ENCODE measurements around the gene FAM118B. TPM values are rescaled to one million over a fixed set of nuclear protein-coding genes. Genes with fewer than 3 reads are reported as not detected.

The FAM118B gene
- total RNA-seq, 1 donor from 2014 or later = 28.3 TPM

DNA sequence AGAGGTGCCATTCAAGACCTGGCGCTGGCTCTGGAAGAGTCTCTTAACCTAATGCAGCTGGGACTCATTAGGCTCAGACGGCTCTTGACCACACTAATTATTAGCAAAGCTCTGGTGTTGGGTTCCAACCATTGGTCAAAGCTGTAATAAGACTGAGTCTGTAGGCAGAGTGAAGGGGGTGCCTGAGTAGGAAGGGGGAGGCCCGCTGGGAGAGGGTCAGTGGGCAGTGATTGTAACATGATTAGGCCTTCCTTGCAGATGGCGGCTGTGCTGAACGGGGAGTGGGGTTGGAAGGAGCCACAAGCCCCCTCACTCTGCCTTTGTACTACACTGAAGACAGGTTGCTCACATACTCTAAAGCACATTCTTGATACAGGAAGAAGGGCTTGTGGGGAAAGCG, 51.9 kb downstream of the FAM118B start:
- TF ChIP-seq EZH2 (IDR thresholded peaks at IDR 0.05; ENCODE audit: insufficient read depth, low read length) = no peak
- TF ChIP-seq, protein P1, sequence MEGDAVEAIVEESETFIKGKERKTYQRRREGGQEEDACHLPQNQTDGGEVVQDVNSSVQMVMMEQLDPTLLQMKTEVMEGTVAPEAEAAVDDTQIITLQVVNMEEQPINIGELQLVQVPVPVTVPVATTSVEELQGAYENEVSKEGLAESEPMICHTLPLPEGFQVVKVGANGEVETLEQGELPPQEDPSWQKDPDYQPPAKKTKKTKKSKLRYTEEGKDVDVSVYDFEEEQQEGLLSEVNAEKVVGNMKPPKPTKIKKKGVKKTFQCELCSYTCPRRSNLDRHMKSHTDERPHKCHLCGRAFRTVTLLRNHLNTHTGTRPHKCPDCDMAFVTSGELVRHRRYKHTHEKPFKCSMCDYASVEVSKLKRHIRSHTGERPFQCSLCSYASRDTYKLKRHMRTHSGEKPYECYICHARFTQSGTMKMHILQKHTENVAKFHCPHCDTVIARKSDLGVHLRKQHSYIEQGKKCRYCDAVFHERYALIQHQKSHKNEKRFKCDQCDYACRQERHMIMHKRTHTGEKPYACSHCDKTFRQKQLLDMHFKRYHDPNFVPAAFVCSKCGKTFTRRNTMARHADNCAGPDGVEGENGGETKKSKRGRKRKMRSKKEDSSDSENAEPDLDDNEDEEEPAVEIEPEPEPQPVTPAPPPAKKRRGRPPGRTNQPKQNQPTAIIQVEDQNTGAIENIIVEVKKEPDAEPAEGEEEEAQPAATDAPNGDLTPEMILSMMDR (IDR thresholded peaks at IDR 0.05; ENCODE audit: insufficient read depth, low read depth, low read length) = no peak
- H3K4me2 ChIP-seq (ENCODE audit: low read length) = no peak overlapping the region
- no peak overlapping the region for H3K27ac Mint-ChIP-seq (ENCODE audit: unreplicated experiment)
- H3K9ac ChIP-seq (ENCODE audit: low read length) = no peak overlapping the region
- H3K79me2 ChIP-seq (ENCODE audit: insufficient read depth, low read length) = peaks cover 28% of the 10 kb centered on the region
- no peak overlapping the region for H3K4me3 Mint-ChIP-seq (ENCODE audit: unreplicated experiment)
- H3K4me3 ChIP-seq (ENCODE audit: insufficient read depth, low read depth, low read length) = no peak overlapping the region
- peaks cover 64% of the 10 kb centered on the region for H4K20me1 ChIP-seq (ENCODE audit: insufficient read depth, low read length)
- H3K36me3 Mint-ChIP-seq (ENCODE audit: low read depth, unreplicated experiment) = peaks cover 20% of the 10 kb centered on the region
- H3K4me1 ChIP-seq (ENCODE audit: insufficient read depth, low read length) = peaks cover 10% of the 10 kb centered on the region
- no peak overlapping the region for H2AFZ ChIP-seq (ENCODE audit: low read depth, low read length)
- no peaks in the 10 kb centered on the region for H3K27me3 ChIP-seq (ENCODE audit: insufficient read depth, low read length)
- peaks cover 14% of the 10 kb centered on the region for H3K4me1 Mint-ChIP-seq (ENCODE audit: low read depth, unreplicated experiment)
- no peak for FAIRE-seq
- H3K9me3 ChIP-seq (ENCODE audit: insufficient read depth, low read depth, low read length) = no peaks in the 10 kb centered on the region
- no peak overlapping the region for H3K27ac ChIP-seq (ENCODE audit: low read depth, low read length)
- H3K9me3 Mint-ChIP-seq (ENCODE audit: unreplicated experiment) = no peaks in the 10 kb centered on the region
- no peaks in the 10 kb centered on the region for H3K27me3 Mint-ChIP-seq (ENCODE audit: low read depth, unreplicated experiment)
- DNase-seq (ENCODE audit: low read depth) = no peak
- H3K36me3 ChIP-seq (ENCODE audit: insufficient read depth, low read length) = peaks cover 61% of the 10 kb centered on the region

DNA sequence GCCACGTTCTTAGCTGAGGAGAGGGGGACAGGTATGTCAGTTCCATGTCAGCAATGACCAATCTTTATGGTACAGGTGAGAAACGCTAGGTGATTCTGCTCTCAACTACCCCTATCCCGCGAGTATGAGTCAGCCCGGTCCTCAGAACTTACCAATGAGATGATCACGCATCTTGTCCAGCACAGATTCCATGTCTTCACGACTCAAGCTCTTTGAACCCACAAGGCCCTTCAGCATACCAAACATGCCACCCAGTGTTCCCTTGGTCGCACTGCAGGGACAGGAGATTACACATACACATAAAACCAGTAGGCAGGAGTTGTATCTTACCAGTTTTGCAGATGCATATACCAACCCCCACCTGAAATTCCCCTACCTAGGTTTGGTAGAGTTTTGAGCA, 54.2 kb downstream of the FAM118B start:
- H3K27me3 Mint-ChIP-seq (ENCODE audit: low read depth, unreplicated experiment) = no peaks in the 10 kb centered on the region
- DNase-seq (ENCODE audit: low read depth) (no peak), FAIRE-seq (no peak)
- peaks cover 18% of the 10 kb centered on the region for H3K36me3 Mint-ChIP-seq (ENCODE audit: low read depth, unreplicated experiment)
- peaks cover 46% of the 10 kb centered on the region for H3K79me2 ChIP-seq (ENCODE audit: insufficient read depth, low read length)
- TF ChIP-seq, protein P1 (IDR thresholded peaks at IDR 0.05; ENCODE audit: insufficient read depth, low read depth, low read length) = no peak
- no peak for TF ChIP-seq EZH2 (IDR thresholded peaks at IDR 0.05; ENCODE audit: insufficient read depth, low read length)
- no peak overlapping the region for H3K27ac ChIP-seq (ENCODE audit: low read depth, low read length)
- peaks cover 19% of the 10 kb centered on the region for H3K4me1 ChIP-seq (ENCODE audit: insufficient read depth, low read length)
- H3K27ac Mint-ChIP-seq (ENCODE audit: unreplicated experiment) = peak overlapping the region; percentile 30
- H4K20me1 ChIP-seq (ENCODE audit: insufficient read depth, low read length) = peaks cover 57% of the 10 kb centered on the region
- no peak overlapping the region for H3K4me2 ChIP-seq (ENCODE audit: low read length)
- no peak overlapping the region for H2AFZ ChIP-seq (ENCODE audit: low read depth, low read length)
- H3K4me3 ChIP-seq (ENCODE audit: insufficient read depth, low read depth, low read length) = no peak overlapping the region
- H3K27me3 ChIP-seq (ENCODE audit: insufficient read depth, low read length) = no peaks in the 10 kb centered on the region
- H3K9ac ChIP-seq (ENCODE audit: low read length) = no peak overlapping the region
- no peaks in the 10 kb centered on the region for H3K9me3 ChIP-seq (ENCODE audit: insufficient read depth, low read depth, low read length)
- no peaks in the 10 kb centered on the region for H3K9me3 Mint-ChIP-seq (ENCODE audit: unreplicated experiment)
- H3K4me3 Mint-ChIP-seq (ENCODE audit: unreplicated experiment) = peak overlapping the region; percentile 58
- peaks cover 25% of the 10 kb centered on the region for H3K4me1 Mint-ChIP-seq (ENCODE audit: low read depth, unreplicated experiment)
- H3K36me3 ChIP-seq (ENCODE audit: insufficient read depth, low read length) = peaks cover 61% of the 10 kb centered on the region

DNA sequence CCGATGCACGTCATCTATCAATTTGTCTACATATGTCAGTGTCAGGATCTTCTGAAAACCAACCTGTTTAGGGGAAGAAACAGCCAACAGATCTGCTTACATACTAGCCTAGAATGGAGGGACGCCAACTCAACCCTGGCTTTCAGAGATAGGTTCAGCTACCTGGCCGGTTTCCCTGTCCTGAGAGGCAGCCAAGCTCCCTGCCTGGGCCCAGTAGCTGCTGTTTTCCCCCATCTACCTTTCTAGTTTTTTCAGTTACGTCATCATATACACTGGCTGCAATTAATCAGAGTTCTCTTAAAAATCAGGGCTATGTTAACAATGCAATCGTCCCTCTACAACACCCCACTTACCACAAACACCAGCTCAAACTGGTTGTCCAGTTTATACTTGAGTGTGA, 56.1 kb downstream of the FAM118B start:
- peaks cover 47% of the 10 kb centered on the region for H4K20me1 ChIP-seq (ENCODE audit: insufficient read depth, low read length)
- H3K36me3 Mint-ChIP-seq (ENCODE audit: low read depth, unreplicated experiment) = peaks cover 18% of the 10 kb centered on the region
- no peaks in the 10 kb centered on the region for H3K27me3 Mint-ChIP-seq (ENCODE audit: low read depth, unreplicated experiment)
- H3K9me3 ChIP-seq (ENCODE audit: insufficient read depth, low read depth, low read length) = no peaks in the 10 kb centered on the region
- no peak for FAIRE-seq
- H3K4me1 Mint-ChIP-seq (ENCODE audit: low read depth, unreplicated experiment) = peaks cover 25% of the 10 kb centered on the region
- no peak overlapping the region for H2AFZ ChIP-seq (ENCODE audit: low read depth, low read length)
- H3K36me3 ChIP-seq (ENCODE audit: insufficient read depth, low read length) = peaks cover 49% of the 10 kb centered on the region
- peak overlapping the region; percentile 98 for H3K9ac ChIP-seq (ENCODE audit: low read length)
- H3K9me3 Mint-ChIP-seq (ENCODE audit: unreplicated experiment) = no peaks in the 10 kb centered on the region
- no peak for DNase-seq (ENCODE audit: low read depth)
- peaks cover 19% of the 10 kb centered on the region for H3K4me1 ChIP-seq (ENCODE audit: insufficient read depth, low read length)
- H3K4me3 Mint-ChIP-seq (ENCODE audit: unreplicated experiment) = peak overlapping the region; percentile 90
- H3K79me2 ChIP-seq (ENCODE audit: insufficient read depth, low read length) = peaks cover 50% of the 10 kb centered on the region
- H3K4me2 ChIP-seq (ENCODE audit: low read length) = peak overlapping the region; percentile 94
- no peaks in the 10 kb centered on the region for H3K27me3 ChIP-seq (ENCODE audit: insufficient read depth, low read length)
- H3K27ac Mint-ChIP-seq (ENCODE audit: unreplicated experiment) = peak overlapping the region; percentile 87
- TF ChIP-seq, protein P1 (IDR thresholded peaks at IDR 0.05; ENCODE audit: insufficient read depth, low read depth, low read length) = no peak
- no peak for TF ChIP-seq EZH2 (IDR thresholded peaks at IDR 0.05; ENCODE audit: insufficient read depth, low read length)
- peak overlapping the region; percentile 93 for H3K27ac ChIP-seq (ENCODE audit: low read depth, low read length)
- peak overlapping the region; percentile 97 for H3K4me3 ChIP-seq (ENCODE audit: insufficient read depth, low read depth, low read length)

Data from astrocyte (in vitro differentiated cells and primary cell).